ENCODE measurements around the gene SESN1.

GRCh38 chr6:108941281-108941680 is 153.4 kb downstream of the SESN1 start:
- no peak for TF ChIP-seq EZH2 (IDR thresholded peaks at IDR 0.05; ENCODE audit: borderline replicate concordance, low read length)
- TF ChIP-seq, protein P1, sequence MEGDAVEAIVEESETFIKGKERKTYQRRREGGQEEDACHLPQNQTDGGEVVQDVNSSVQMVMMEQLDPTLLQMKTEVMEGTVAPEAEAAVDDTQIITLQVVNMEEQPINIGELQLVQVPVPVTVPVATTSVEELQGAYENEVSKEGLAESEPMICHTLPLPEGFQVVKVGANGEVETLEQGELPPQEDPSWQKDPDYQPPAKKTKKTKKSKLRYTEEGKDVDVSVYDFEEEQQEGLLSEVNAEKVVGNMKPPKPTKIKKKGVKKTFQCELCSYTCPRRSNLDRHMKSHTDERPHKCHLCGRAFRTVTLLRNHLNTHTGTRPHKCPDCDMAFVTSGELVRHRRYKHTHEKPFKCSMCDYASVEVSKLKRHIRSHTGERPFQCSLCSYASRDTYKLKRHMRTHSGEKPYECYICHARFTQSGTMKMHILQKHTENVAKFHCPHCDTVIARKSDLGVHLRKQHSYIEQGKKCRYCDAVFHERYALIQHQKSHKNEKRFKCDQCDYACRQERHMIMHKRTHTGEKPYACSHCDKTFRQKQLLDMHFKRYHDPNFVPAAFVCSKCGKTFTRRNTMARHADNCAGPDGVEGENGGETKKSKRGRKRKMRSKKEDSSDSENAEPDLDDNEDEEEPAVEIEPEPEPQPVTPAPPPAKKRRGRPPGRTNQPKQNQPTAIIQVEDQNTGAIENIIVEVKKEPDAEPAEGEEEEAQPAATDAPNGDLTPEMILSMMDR (conservative IDR thresholded peaks at IDR 0.05 in 1 of 2, IDR thresholded peaks at IDR 0.05 in 1 of 2; ENCODE audit: extremely low read depth in 1 of 2, insufficient read depth in 1 of 2, low read depth in 1 of 2, low read length in 2 of 2): no peak

All from mammary epithelial cell (primary cell).